PC-9 (cell line): ENCODE measurements around the gene EZR. TPM values are rescaled to one million over a fixed set of nuclear protein-coding genes. Genes with fewer than 3 reads are reported as not detected.

Experiments used
- BruUV-seq: library from RNA; stranded (reverse); fragments of 400-500 nt; replicated peaks from 2 replicates; lab custom pipeline; 2021; lab: Mats Ljungman, UMichigan
- CTCF ChIA-PET: fragments of 300-600 bp; sonication (Branson Sonifier 250); formaldehyde crosslinking; loops from one replicate; lab custom pipeline; 2022; ENCODE audit warnings: antibody characterized with exemption; lab: Charles Lee
- POLR2A ChIA-PET: fragments of 300-600 bp; sonication (Branson Sonifier 250); formaldehyde crosslinking; loops from one replicate; lab custom pipeline; 2022; ENCODE audit warnings: antibody characterized with exemption; ENCODE audit not compliant: unreplicated experiment; lab: Charles Lee
- DNase-seq, 2 experiments: peaks; one replicate each; pipeline versions ENCODE4 v3.0.0 to v3.0.0-alpha.2; 2015 to 2022; ENCODE audit warnings: mixed read lengths in 1 of 2
- H2AFZ ChIP-seq: fragments of 200-600 bp; sonication (generic); 2 replicates; pipeline ENCODE4 v1.8.1; 2017; ENCODE audit warnings: antibody characterized with exemption
- H3F3A ChIP-seq: fragments of 200-600 bp; sonication (generic); 2 replicates; pipeline ENCODE4 v1.8.1; 2017; ENCODE audit warnings: antibody characterized with exemption, mild to moderate bottlenecking, low read depth; ENCODE audit not compliant: insufficient read depth
- H3K27ac ChIP-seq: fragments of 200-600 bp; sonication (generic); 2 replicates; pipeline ENCODE4 v1.6.1; 2016; ENCODE audit warnings: mixed run types
- H3K27me3 ChIP-seq: fragments of 200-600 bp; sonication (generic); 2 replicates; pipeline ENCODE4 v1.6.1; 2016; ENCODE audit warnings: low read depth, mixed run types; ENCODE audit not compliant: insufficient read depth
- H3K36me3 ChIP-seq: fragments of 200-600 bp; sonication (generic); 2 replicates; pipeline ENCODE4 v1.6.1; 2016; ENCODE audit warnings: low read depth, mixed run types
- H3K4me1 ChIP-seq: fragments of 200-600 bp; sonication (generic); replicated peaks from 2 replicates; pipeline ENCODE4 v1.6.1; 2016; ENCODE audit warnings: mixed run types; ENCODE audit not compliant: insufficient read depth
- H3K4me2 ChIP-seq: fragments of 200-600 bp; sonication (generic); 2 replicates; pipeline ENCODE4 v1.6.1; 2017; ENCODE audit warnings: mixed run types
- H3K4me3 ChIP-seq: fragments of 200-600 bp; sonication (generic); 2 replicates; pipeline ENCODE4 v1.6.1; 2016; ENCODE audit warnings: mixed run types
- H3K79me2 ChIP-seq: fragments of 200-600 bp; sonication (generic); 2 replicates; pipeline ENCODE4 v1.6.1; 2017; ENCODE audit warnings: low read depth, mixed run types
- H3K9me2 ChIP-seq: fragments of 200-600 bp; sonication (generic); 2 replicates; pipeline ENCODE4 v1.8.1; 2017; ENCODE audit warnings: mild to moderate bottlenecking; ENCODE audit not compliant: insufficient read depth
- H3K9me3 ChIP-seq: fragments of 200-600 bp; sonication (generic); 2 replicates; pipeline ENCODE4 v1.8.1; 2016; ENCODE audit warnings: low read depth; ENCODE audit not compliant: insufficient read depth
- H4K20me1 ChIP-seq: fragments of 200-600 bp; sonication (generic); 2 replicates; pipeline ENCODE4 v1.8.1; 2017; ENCODE audit not compliant: insufficient read depth
- CTCF ChIP-seq: fragments of 200-600 bp; sonication (generic); conservative IDR thresholded peaks from 2 replicates; pipeline ENCODE4 v1.6.1; 2017; ENCODE audit warnings: mixed run types, antibody characterized with exemption, mild to moderate bottlenecking, moderate library complexity
- EZH2 ChIP-seq: fragments of 200-600 bp; sonication (generic); IDR thresholded peaks from 2 replicates; pipeline ENCODE4 v1.8.0; 2017; ENCODE audit warnings: antibody characterized with exemption, low read depth
- intact Hi-C: fragments of 100-400 bp; cut with micrococcal nuclease; formaldehyde crosslinking; loops from one replicate; pipeline ENCODE4 v1.10.0; 2022; ENCODE audit not compliant: unreplicated experiment
- total RNA-seq: library from RNA; stranded (reverse); gene quantifications from 2 replicates; pipeline ENCODE4 v1.2.3, GENCODE V29; 2021

The EZR gene
- total RNA-seq, 1 experiment from 2014 or later, result 240 TPM

- peak overlapping the region; percentile 86; the same call in 1 of the 2 replicates for H3K4me3 ChIP-seq
Measured at GRCh38 chr6:158819977-158820622, 932 bp upstream of the EZR start.

GRCh38 chr6:158818581-158819212 is 471 bp downstream of the EZR start:
- Histone ChIP-seq H3K4me1 (peaks cover 37% of the 10 kb centered on the region), H3F3A (peaks cover 57% of the 10 kb centered on the region), H2AFZ (no peak overlapping the region), H3K79me2 (peaks cover 51% of the 10 kb centered on the region), H3K4me3 (peak overlapping the region; percentile 86), H4K20me1 (peaks cover 43% of the 10 kb centered on the region), H3K27me3 (no peaks in the 10 kb centered on the region), H3K36me3 (peaks cover 43% of the 10 kb centered on the region), H3K9me2 (no peaks in the 10 kb centered on the region), H3K9me3 (no peaks in the 10 kb centered on the region), H3K27ac (peak overlapping the region; percentile 92), H3K4me2 (peak overlapping the region; percentile 98)
- DNase-seq, result peak; percentile 56 to 67
- intact Hi-C loops, result loop anchor here (1.0 to 5.0 kb wide), 5 partner anchors 32 to 154 kb away; no protein-coding TSS in a partner anchor
- no TSS peak for BruUV-seq
- TF ChIP-seq EZH2 (no peak), CTCF (no peak)
- ChIA-PET POLR2A (interaction anchor here (0.7 to 1.4 kb wide), 3 partner anchors 17 to 51 kb away, joined by 7 to 34 read pairs (median 19); no protein-coding TSS in a partner anchor), CTCF (no interaction called here)

More at GRCh38 chr6:158819977-158820622, 932 bp upstream of the EZR start:
- Histone ChIP-seq H3K36me3 (peaks cover 29% of the 10 kb centered on the region), H3K4me1 (peaks cover 23% of the 10 kb centered on the region), H2AFZ (peak overlapping the region; percentile 78; the same call in 1 of the 2 replicates), H3K9me2 (no peaks in the 10 kb centered on the region), H3K79me2 (peaks cover 37% of the 10 kb centered on the region), H4K20me1 (peaks cover 29% of the 10 kb centered on the region), H3K4me2 (peak overlapping the region; percentile 65), H3K27me3 (no peaks in the 10 kb centered on the region), H3K9me3 (no peaks in the 10 kb centered on the region), H3K27ac (peak overlapping the region; percentile 92), H3F3A (peaks cover 43% of the 10 kb centered on the region)
- BruUV-seq, result no TSS peak
- intact Hi-C loops, result loop anchor here (2.0 to 5.0 kb wide), 2 partner anchors 47 to 92 kb away; no protein-coding TSS in a partner anchor
- CTCF ChIA-PET, result no interaction called here
- POLR2A ChIA-PET, result interaction anchor here (0.6 to 1.4 kb wide), 3 partner anchors 16 to 113 kb away, joined by 3 to 7 read pairs (median 4); no protein-coding TSS in a partner anchor
- TF ChIP-seq CTCF (no peak), EZH2 (no peak)
- DNase-seq, result peak in 1 of 2 experiments; percentile 84

GRCh38 chr6:158817728-158818580 is 1.2 kb downstream of the EZR start:
- ChIA-PET CTCF (no interaction called here), POLR2A (no interaction called here)
- Histone ChIP-seq H3K4me3 (peak overlapping the region; percentile 86), H3K9me3 (no peaks in the 10 kb centered on the region), H3K36me3 (peaks cover 50% of the 10 kb centered on the region), H3K4me2 (peak overlapping the region; percentile 98), H3K79me2 (peaks cover 58% of the 10 kb centered on the region), H3K9me2 (no peaks in the 10 kb centered on the region), H2AFZ (no peak overlapping the region), H3K27ac (peak overlapping the region; percentile 92), H4K20me1 (peaks cover 50% of the 10 kb centered on the region), H3K27me3 (no peaks in the 10 kb centered on the region), H3F3A (peaks cover 64% of the 10 kb centered on the region), H3K4me1 (peaks cover 44% of the 10 kb centered on the region)
- BruUV-seq, result TSS peak; percentile 40
- intact Hi-C loops, result loop anchor here (1.0 to 5.0 kb wide), 6 partner anchors 32 to 154 kb away; no protein-coding TSS in a partner anchor
- DNase-seq, result peak; percentile 72 to 77
- TF ChIP-seq CTCF, result no peak
- TF ChIP-seq EZH2, result no peak
